ENCODE data around the gene PAX2.

The PAX2 gene

DNA sequence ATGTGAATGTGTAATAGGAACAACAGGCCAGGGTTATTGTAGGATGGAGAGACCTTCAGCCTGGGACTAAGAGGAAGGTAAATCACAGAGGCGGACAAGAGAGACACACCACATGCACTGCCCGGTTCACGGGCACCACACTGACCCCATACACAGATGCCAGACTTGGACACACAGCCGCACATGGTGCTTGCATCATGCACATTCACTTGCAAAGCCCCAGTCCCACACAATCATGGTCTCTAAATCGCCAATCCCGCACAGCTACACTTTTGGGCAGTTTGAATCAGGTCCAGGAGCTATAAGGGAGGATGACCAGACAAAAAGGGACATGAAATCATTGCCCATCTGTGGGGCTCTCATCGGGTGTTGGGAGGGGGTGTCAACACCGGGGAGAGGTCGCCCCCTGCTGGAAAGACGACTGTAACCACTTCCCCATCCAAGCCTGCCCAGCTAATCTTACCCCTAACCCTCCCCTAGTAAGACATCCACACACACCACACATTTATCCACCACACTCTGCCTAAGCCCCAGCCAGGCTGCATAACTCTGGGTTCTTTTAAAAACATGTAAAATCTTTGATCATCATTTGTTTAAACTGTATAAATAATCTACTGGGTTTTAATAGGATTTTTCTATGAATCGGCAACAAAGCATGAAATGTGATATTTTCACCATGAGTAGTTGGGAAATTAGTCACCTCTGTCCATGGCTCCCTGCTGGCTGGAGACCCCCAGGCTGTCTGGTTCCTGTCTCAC is 126.8 kb downstream of the PAX2 start:
- TF ChIP-seq GABPA (IDR thresholded peaks at IDR 0.05; ENCODE audit: low read depth) = no peak
- TF ChIP-seq SPI1 (IDR thresholded peaks at IDR 0.05; ENCODE audit: borderline replicate concordance, low read depth) = peak; percentile 88
- peak; percentile 48 for TF ChIP-seq CTCF (IDR thresholded peaks at IDR 0.05; ENCODE audit: insufficient read depth, low read length)
- TF ChIP-seq, protein P1, sequence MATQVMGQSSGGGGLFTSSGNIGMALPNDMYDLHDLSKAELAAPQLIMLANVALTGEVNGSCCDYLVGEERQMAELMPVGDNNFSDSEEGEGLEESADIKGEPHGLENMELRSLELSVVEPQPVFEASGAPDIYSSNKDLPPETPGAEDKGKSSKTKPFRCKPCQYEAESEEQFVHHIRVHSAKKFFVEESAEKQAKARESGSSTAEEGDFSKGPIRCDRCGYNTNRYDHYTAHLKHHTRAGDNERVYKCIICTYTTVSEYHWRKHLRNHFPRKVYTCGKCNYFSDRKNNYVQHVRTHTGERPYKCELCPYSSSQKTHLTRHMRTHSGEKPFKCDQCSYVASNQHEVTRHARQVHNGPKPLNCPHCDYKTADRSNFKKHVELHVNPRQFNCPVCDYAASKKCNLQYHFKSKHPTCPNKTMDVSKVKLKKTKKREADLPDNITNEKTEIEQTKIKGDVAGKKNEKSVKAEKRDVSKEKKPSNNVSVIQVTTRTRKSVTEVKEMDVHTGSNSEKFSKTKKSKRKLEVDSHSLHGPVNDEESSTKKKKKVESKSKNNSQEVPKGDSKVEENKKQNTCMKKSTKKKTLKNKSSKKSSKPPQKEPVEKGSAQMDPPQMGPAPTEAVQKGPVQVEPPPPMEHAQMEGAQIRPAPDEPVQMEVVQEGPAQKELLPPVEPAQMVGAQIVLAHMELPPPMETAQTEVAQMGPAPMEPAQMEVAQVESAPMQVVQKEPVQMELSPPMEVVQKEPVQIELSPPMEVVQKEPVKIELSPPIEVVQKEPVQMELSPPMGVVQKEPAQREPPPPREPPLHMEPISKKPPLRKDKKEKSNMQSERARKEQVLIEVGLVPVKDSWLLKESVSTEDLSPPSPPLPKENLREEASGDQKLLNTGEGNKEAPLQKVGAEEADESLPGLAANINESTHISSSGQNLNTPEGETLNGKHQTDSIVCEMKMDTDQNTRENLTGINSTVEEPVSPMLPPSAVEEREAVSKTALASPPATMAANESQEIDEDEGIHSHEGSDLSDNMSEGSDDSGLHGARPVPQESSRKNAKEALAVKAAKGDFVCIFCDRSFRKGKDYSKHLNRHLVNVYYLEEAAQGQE (IDR thresholded peaks at IDR 0.05; ENCODE audit: insufficient replicate concordance, low read depth) = no peak
- TF ChIP-seq POLR2AphosphoS5 (IDR thresholded peaks at IDR 0.05; ENCODE audit: low read depth) = no peak
- Histone ChIP-seq H3K27me3 (ENCODE audit: insufficient read depth, poor library complexity, severe bottlenecking) (peaks cover 4% of the 10 kb centered on the region), H3K27ac (replicated peaks) (no peak overlapping the region), H3K4me3 (replicated peaks; ENCODE audit: insufficient read depth, low read length) (no peak overlapping the region)
- DNase-seq (ENCODE audit: low read depth in 1 of 2, low spot score in 1 of 2) = peak; percentile 11 to 68

GRCh38 chr10:100873146-100873826 is 127.9 kb downstream of the PAX2 start:
- TF ChIP-seq, protein P1 (IDR thresholded peaks at IDR 0.05; ENCODE audit: insufficient replicate concordance, low read depth) = no peak
- TF ChIP-seq GABPA (IDR thresholded peaks at IDR 0.05; ENCODE audit: low read depth) (no peak), POLR2AphosphoS5 (IDR thresholded peaks at IDR 0.05; ENCODE audit: low read depth) (no peak), CTCF (IDR thresholded peaks at IDR 0.05; ENCODE audit: insufficient read depth, low read length) (no peak), SPI1 (IDR thresholded peaks at IDR 0.05; ENCODE audit: borderline replicate concordance, low read depth) (no peak)
- no peak overlapping the region for H3K4me3 ChIP-seq (replicated peaks; ENCODE audit: insufficient read depth, low read length)
- no peak overlapping the region for H3K27ac ChIP-seq (replicated peaks)
- H3K27me3 ChIP-seq (ENCODE audit: insufficient read depth, poor library complexity, severe bottlenecking) = peaks cover 2% of the 10 kb centered on the region
- DNase-seq (ENCODE audit: low read depth in 1 of 2, low spot score in 1 of 2) = no peak

DNA sequence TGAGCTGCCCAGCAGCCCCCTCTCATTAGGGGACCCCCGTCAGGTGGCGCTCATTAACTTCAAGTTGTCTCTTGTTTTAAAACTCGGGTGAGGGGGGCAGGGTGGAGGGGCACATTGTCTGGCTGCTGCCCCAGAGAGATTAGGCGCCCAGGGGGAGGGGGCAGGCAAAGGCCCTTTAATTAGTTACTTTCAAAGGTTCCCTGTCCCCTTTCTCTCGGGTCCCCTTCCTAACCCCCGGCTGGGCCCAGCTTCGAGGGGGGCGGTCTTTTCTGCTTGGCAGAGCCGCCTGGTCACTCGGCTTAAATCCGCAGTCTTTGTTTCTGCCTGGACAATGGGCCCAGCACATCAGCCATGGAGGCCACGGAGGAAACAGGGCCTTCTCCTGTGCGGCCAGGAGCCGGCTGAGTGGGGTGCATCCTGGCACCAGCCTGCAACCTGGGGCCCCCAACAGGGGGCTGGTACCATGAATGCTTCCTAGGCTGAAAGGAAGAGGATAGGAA is 128.5 kb downstream of the PAX2 start:
- Histone ChIP-seq H3K4me3 (replicated peaks; ENCODE audit: insufficient read depth, low read length) (no peak overlapping the region), H3K27ac (replicated peaks) (no peak overlapping the region), H3K27me3 (ENCODE audit: insufficient read depth, poor library complexity, severe bottlenecking) (peaks cover 2% of the 10 kb centered on the region)
- no peak for TF ChIP-seq POLR2AphosphoS5 (IDR thresholded peaks at IDR 0.05; ENCODE audit: low read depth)
- TF ChIP-seq, protein P1 (IDR thresholded peaks at IDR 0.05; ENCODE audit: insufficient replicate concordance, low read depth) = no peak
- TF ChIP-seq CTCF (IDR thresholded peaks at IDR 0.05; ENCODE audit: insufficient read depth, low read length) = no peak
- TF ChIP-seq SPI1 (IDR thresholded peaks at IDR 0.05; ENCODE audit: borderline replicate concordance, low read depth) = no peak
- no peak for DNase-seq (ENCODE audit: low read depth in 1 of 2, low spot score in 1 of 2)
